Hematopoietic multipotent progenitor cell treated with erythropoietin and hydrocortisone succinate and interleukin-3 and kit ligand, for 8 days (in vitro differentiated cells): ENCODE measurements around the gene TTL.
A peak's percentile ranks its signal among the peaks of the same experiment; 100 is the strongest.
"Not testable (repeated sequence)": the region's sequence is repeated elsewhere in the genome, so short reads cannot be mapped to it uniquely, and the experiment has no call there.

Experiments used
- DNase-seq: peaks from one replicate; pipeline ENCODE4 v3.0.0-alpha.2; 2015

TTL gene

GRCh38 chr2:112524276-112524675 is 42.3 kb downstream of the TTL start:
- DNase-seq = not testable (repeated sequence)

DNA sequence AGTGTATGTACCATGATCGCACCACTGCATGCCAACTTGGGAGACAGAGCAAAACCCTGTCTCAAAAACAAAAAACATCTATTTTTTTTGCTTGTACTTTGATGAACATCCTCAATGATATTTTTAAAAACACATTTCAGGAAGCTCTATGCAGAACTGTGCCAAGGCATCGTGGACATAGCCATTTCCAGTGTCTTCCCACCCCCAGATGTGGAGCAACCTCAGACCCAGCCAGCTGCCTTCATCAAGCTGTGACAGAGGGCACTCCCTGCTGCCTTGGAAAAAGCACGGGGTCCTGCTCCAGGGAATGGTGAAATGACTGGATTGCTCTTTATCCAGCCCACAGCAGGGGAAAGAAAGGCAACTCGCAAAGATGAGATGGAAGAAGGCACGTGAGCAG is 46.6 kb downstream of the TTL start:
- no peak for DNase-seq

- no peak for DNase-seq
These were observed 47.8 kb downstream of the TTL start for GRCh38 chr2:112529757-112530156.

GRCh38 chr2:112530728-112531127 is 48.8 kb downstream of the TTL start:
- DNase-seq = no peak

- DNase-seq = no peak
These were observed 52.9 kb downstream of the TTL start for GRCh38 chr2:112534826-112535225.

- DNase-seq = not testable (repeated sequence)
These were observed 54.7 kb downstream of the TTL start for GRCh38 chr2:112536665-112537064.

DNA sequence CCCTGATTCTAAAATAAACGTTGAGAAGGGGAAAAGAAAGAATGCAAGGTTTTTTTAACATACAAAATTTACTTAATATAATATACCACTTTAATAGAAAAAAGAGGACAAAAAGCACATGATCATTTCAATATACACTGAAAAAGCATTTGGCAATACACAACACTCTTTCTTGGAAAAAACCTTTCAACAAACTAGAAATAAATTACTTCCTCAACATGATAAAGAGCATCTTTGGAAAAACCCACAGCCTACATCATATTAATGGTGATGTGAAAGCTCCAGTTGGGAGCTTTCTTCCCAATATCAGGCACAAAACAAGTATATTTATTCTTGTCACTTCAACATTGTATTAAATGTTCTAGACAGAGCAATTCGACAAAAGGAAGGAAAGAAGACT is 57.4 kb downstream of the TTL start:
- no peak for DNase-seq

DNA sequence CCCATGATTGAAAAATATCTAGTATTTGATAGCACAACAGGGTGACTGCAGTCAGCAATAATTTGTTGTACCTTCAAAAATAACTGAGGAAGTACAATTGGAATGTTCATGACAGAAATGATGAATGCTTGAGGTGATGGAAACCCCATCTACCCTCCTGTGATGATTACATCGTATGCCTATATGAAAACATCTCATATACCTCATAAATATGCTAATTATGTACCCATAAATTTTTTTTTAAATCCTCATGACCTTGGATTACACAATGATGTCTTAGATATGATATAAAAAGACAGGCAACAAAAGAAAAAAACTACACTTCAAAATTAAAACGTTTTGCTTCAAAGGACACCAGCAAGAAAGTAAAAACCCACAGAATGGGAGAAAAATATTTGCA is 59.0 kb downstream of the TTL start:
- DNase-seq = no peak

DNA sequence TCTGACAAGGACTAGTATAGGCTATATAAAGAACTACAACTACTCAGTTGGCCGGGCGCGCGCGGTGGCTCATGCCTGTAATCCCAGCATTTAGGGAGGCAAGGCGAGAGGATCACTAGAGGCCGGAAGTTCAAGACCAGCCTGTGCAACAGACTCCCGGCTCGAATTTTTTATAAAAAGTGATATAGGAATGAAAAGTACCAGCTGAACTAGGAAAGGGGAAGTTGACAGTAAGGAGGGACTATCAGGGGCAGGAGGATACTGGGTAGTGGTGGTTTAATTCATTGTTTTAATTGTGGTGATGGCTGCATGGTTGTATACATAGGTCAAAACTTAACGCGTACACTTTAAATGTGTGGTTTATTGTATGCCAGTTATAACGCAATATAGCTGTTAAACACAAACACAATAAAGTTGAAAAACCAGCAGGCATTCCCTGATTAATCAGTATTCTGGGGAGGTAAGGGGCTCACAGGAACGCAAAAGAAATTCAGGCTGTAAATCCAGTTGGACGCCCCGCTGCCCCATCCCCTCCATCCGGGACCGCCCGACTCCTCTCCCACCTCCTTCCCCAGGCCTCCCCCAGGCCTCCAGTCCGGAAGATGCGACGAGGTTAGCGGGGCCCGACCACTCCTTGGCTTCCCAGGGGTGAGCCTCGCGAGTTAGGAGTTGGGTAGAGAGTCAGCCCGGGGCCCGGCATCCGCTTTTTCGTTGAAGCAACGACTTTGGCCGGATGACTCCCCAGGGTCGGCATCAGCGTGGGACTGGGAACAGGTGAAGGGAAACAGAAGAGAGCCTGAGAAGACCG is 59.6 kb downstream of the TTL start:
- peak; percentile 84 for DNase-seq

DNA sequence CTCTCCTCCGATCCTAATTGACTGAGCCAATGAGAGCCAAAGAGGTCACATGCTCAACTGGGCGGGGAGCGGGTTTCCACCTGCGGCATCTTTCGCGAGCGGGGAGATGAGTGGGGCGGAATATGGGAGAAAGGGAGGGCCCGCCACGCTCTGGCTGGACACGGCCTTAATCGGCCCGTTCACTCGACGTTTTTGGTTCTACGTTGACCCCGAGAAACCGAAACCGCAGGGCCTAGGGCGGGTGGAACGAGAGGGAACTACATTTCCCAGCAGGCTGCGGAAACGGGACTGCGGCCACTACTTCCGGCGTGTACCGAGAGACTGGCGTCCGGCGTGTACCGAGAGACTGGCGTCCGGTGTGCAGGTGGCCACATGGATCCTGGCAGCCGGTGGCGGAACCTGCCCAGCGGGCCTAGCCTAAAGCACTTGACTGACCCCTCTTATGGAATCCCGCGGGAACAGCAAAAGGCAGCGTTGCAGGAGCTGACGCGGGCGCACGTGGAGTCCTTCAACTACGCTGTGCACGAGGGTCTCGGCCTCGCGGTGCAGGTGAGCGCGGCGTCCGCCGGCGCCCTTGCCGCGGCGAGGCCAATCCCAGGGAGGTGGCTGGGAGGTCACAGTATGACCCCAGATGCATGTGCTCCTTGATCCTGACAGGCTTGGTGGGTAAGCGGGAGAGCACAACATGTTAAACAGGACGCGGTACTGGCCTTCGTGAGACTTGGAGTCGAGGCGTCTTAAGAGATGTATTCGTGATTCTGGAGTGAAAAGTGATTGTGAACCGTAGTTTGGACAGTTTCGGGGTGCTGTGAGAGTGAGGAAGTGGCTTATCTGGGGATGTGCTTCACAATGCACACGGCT is 60.4 kb downstream of the TTL start, which contains the start of gene POLR1B:
TSS of gene POLR1B (plus strand) at position 343 of the 861 bp plus-strand sequence. CDS start at position 373, 30 bp downstream.
- peak; percentile 87 for DNase-seq

DNA sequence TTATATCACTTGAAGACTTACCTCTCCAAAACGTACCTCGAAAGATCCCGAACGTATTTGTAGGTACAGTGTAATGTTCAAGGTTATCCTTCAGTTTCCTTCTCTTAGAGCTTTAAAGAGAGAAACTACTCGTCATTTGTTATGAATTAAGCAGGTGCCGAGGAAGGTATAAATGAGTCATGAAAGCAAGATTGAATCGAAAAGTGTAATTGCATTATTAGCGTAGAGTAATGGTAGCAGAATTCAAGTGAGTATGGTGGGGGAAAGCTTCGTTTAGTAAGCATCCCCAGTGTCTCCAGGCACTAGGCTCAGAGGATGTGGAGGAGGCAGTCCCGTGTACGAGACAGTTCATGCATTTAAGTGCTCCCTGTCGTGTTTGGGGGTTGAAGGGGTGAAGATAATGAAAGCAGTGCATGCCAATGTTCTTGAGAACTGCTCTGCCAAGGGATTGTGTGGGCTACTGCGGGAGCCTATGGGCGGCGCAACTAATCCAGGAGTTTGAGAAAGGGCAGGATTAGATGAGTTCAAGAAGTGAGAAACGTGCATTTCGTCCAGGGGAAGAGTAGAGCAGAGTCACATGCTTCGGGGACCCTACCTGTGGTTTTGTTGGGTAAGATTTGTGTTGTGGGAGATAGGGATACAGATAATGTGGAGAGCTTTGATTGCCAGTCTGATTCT is 61.2 kb downstream of the TTL start:
- peak; percentile 43 for DNase-seq

DNA sequence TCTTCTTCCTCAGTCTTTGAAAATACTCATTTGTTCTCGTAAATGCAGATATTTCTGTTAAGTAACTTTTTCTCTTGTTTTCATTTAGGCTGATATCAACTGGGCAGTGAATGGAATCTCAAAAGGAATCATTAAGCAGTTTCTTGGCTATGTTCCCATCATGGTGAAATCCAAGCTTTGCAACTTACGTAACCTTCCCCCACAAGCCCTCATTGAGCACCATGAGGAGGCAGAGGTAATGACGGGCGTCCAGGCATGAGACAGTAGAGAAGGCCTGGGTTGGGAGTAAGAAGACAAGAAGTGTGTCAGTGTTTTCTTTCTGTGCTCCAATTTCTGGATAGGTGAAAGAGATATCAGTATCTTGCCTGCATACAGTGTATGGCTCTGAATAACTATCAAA is 65.4 kb downstream of the TTL start:
- DNase-seq = no peak

GRCh38 chr2:112548980-112549379 is 67.0 kb downstream of the TTL start:
- no peak for DNase-seq

GRCh38 chr2:112566104-112566503 is 84.1 kb downstream of the TTL start:
- no peak for DNase-seq

GRCh38 chr2:112566508-112566907 is 84.6 kb downstream of the TTL start:
- not testable (repeated sequence) for DNase-seq

GRCh38 chr2:112572005-112572404 is 90.0 kb downstream of the TTL start:
- no peak for DNase-seq

GRCh38 chr2:112577756-112578155 is 95.8 kb downstream of the TTL start:
- DNase-seq = no peak

GRCh38 chr2:112579241-112579640 is 97.3 kb downstream of the TTL start:
- peak; percentile 35 for DNase-seq

GRCh38 chr2:112580084-112580483 is 98.1 kb downstream of the TTL start:
- DNase-seq = no peak

- peak; percentile 82 for DNase-seq
These were observed 100.4 kb downstream of the TTL start for GRCh38 chr2:112582314-112582746.

DNA sequence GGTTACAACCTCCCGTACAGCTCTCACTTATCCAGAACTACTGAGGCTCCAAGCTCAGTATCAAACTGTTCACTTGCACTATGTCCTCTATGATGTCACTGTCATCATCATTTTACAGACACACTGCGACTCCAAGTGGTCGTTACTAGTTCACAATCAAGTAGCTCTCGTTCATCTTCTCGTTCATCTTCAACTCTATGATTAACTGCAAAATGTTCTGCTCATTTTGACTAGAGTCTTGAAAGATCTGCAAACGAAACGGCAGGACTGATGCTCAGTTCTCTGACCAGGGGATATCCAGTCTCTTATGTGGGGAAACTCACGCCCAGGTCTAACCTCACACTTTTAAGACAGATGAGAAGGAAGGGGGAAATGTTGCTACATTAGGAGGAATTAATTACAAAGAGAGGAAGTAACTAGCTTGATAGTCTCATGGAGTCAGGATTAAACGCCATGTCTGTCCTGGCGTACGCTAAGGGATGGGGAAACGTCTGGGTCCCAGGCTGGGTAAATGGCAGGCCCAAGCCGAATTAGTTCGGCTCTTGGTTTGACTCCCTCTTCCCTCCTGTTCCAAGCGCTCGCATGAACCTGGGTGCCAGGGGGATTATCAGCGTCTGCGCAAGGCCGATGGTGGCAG is 101.7 kb downstream of the TTL start:
- peak; percentile 48 for DNase-seq

GRCh38 chr2:112584134-112584890 is 102.4 kb downstream of the TTL start, which contains the start of gene CHCHD5:
TSS of gene CHCHD5 (plus strand) at chr2:112584609. CDS start at chr2:112584648, 39 bp downstream.
- peak; percentile 98 for DNase-seq
